Spleen (tissue), 11 donors: ENCODE measurements around the gene SLC25A28. TPM values are rescaled to one million over a fixed set of nuclear protein-coding genes. Genes with fewer than 3 reads are reported as not detected.
A peak's percentile ranks its signal among the peaks of the same experiment; 100 is the strongest.

Experiments used
- DNase-seq: peaks from one replicate; pipeline ENCODE4 v3.0.0-alpha.2; 2020
- H3K27ac ChIP-seq, 8 donors: fragments of 200-600 bp; sonication (generic) in 7 of 8; 1 replicate in 4 of 8; 2 replicates in 4 of 8; pipeline versions ENCODE4 v1.5.0 to v1.8.0; 2016 to 2021; ENCODE audit warnings: inconsistent platforms in 4 of 8, mild to moderate bottlenecking in 4 of 8, moderate library complexity in 1 of 8
- H3K27me3 ChIP-seq, 7 donors: fragments of 200-600 bp; sonication (generic) in 6 of 7; replicated peaks in 1 of 7; 1 replicate in 4 of 7; 2 replicates in 3 of 7; pipeline versions ENCODE4 v1.5.0 to v1.8.0; 2016 to 2021; ENCODE audit warnings: inconsistent platforms in 3 of 7, mild to moderate bottlenecking in 1 of 7
- H3K36me3 ChIP-seq, 6 donors: fragments of 200-600 bp; sonication (generic) in 5 of 6; 1 replicate in 4 of 6; 2 replicates in 2 of 6; pipeline versions ENCODE4 v1.5.0 to v1.8.0; 2016 to 2021; ENCODE audit warnings: inconsistent platforms in 2 of 6
- H3K4me1 ChIP-seq, 6 donors: fragments of 200-600 bp; sonication (generic) in 5 of 6; 1 replicate in 3 of 6; 2 replicates in 3 of 6; pipeline versions ENCODE4 v1.5.0 to v1.8.0; 2016 to 2021; ENCODE audit warnings: inconsistent platforms in 3 of 6
- H3K4me3 ChIP-seq, 8 donors: fragments of 200-600 bp; sonication (generic) in 7 of 8; 1 replicate in 4 of 8; 2 replicates in 4 of 8; pipeline versions ENCODE4 v1.5.0 to v1.8.0; 2016 to 2021; ENCODE audit warnings: inconsistent platforms in 4 of 8, mild to moderate bottlenecking in 4 of 8, moderate library complexity in 2 of 8
- H3K9me3 ChIP-seq, 8 donors: fragments of 200-600 bp; sonication (generic) in 7 of 8; 1 replicate in 4 of 8; 2 replicates in 4 of 8; pipeline versions ENCODE4 v1.5.0 to v1.8.0; 2016 to 2021; ENCODE audit warnings: inconsistent platforms in 4 of 8
- CTCF ChIP-seq, 11 experiments: fragments of 200-600 bp in 7 of 11; fragments of 450-650 bp in 4 of 11; sonication (generic) in 4 of 11; IDR thresholded peaks in 8 of 11; conservative IDR thresholded peaks in 3 of 11; 1 replicate in 7 of 11; 2 replicates in 4 of 11; pipeline versions ENCODE4 v1.4.0 to v1.8.0; 2016 to 2021; ENCODE audit warnings: antibody characterized with exemption in 11 of 11, inconsistent platforms in 4 of 11, mild to moderate bottlenecking in 1 of 11
- POLR2A ChIP-seq, 3 donors: fragments of 450-650 bp; IDR thresholded peaks; one replicate each; pipeline ENCODE4 v1.5.1; 2017; ENCODE audit warnings: antibody characterized with exemption in 3 of 3, mild to moderate bottlenecking in 1 of 3
- POLR2AphosphoS5 ChIP-seq, 3 donors: sonication (generic); formaldehyde crosslinking; IDR thresholded peaks; one replicate each; pipeline ENCODE4 v1.5.1; 2017; ENCODE audit warnings: antibody characterized with exemption in 3 of 3
- WGBS, 5 donors: extraction: QIAGEN DNeasy Blood & Tissue Kit in 3 of 5; methylation state at CpG; one replicate each; pipeline versions ENCODE4 v1.1.5 to v1.1.7; 2013 to 2018; 5-methylcytosine and 5-hydroxymethylcytosine counted together
- intact Hi-C: fragments of 100-400 bp; cut with DNase I; formaldehyde crosslinking; loops from one replicate; pipeline ENCODE4 v1.15.0; 2023; ENCODE audit warnings: low total_unique reads
- polyA plus RNA-seq, 3 donors: library from polyadenylated mRNA; stranded (reverse); fragments of 200-250 nt; gene quantifications; one replicate each; pipeline ENCODE4 v1.2.1, GENCODE V29; 2013
- total RNA-seq, 7 donors: library from RNA; depleted of rRNA in 3 of 7; stranded (reverse); fragments of >200 nt in 3 of 7; fragmentation: NEBNext Ultra II Directional in 4 of 7; extraction: Animal tissue kit (Norgen Biotek cat#: 25700) in 4 of 7; gene quantifications; one replicate each; pipeline versions ENCODE4 v1.1.0 to v1.2.1, GENCODE V29; 2016 to 2021
- donor health status: healthy with polysubstance abuse.
- donor health status: DM: no; HTN: no; CAD: no; lungs with moderate emphysema.
- donor health status: DM: no; HTN: no; CAD: no.
- donor health status: Bipolar disorder and iron deficiency.
- donor health status: healthy.
- donor health status: DM: no; HTN: no; CAD: no.
- donor health status: DM: yes; HTN: yes; CAD: no.

The SLC25A28 gene
- total and polyA plus RNA-seq, 10 donors: 33.9 to 120 (median 56.3) TPM

DNA sequence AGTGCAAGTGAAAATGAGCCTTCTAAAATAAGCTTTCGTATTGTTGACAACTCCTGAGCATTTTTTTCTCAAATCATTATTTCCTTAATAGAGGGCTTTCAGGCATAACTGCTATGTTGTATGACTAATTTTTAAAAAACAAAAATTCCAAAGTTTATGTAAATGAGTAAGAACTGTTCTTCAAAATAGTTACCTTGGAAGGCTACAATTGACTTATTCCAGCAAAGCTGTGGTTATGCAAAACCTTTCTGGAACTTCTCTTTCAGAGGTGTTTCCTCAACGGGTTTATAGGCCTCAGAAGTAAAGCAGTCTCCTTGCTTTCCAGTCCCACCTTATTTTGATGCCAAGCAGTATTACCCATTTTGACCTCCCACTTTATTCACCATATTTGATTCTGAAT is 2.5 kb downstream of the SLC25A28 start:
- no peak for DNase-seq
- TF ChIP-seq CTCF (IDR thresholded peaks at IDR 0.05 in 8 of 11, conservative IDR thresholded peaks at IDR 0.05 in 3 of 11): no peak
- no peak for TF ChIP-seq POLR2A (IDR thresholded peaks at IDR 0.05)
- no peak for TF ChIP-seq POLR2AphosphoS5 (IDR thresholded peaks at IDR 0.05)
- H3K4me1 ChIP-seq: peaks cover 27 to 77% (median 58%) of the 10 kb centered on the region in 6 donors
- 38 to 50% (median 43%) methylated on average over 2 of the region's 2 CpGs for WGBS, 5 donors
- H3K27ac ChIP-seq: peak overlapping the region in 7 of 8 donors; percentile 91 to 100 (median 99)
- peak overlapping the region in 5 of 8 donors; percentile 3 to 93 (median 85) for H3K4me3 ChIP-seq
- intact Hi-C loops: loop anchor here (5.0 to 10.0 kb wide), 2 partner anchors 97 to 180 kb away; no protein-coding TSS in a partner anchor
- H3K27me3 ChIP-seq: no peaks in the 10 kb centered on the region
- peaks cover 0 to 37% (median 13%) of the 10 kb centered on the region in 6 donors for H3K36me3 ChIP-seq
- H3K9me3 ChIP-seq: no peaks in the 10 kb centered on the region

DNA sequence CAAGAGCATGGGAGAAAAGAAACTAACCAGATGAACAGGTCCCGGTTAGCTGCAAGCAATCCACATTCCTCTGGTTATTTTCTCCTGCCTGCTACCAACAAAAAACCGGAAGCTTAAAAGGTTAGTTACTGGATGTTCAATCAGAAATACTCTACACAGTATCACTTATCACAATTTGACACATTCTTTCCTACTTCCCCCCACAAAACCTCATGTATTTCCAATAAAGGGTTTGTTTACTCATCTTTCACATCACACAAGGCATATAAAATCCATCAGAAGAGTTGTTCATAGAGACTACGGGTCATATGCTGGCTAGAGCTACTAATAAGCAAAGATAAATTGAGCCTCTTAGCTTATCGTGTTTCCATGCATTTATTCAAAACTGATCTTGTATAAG is 4.8 kb downstream of the SLC25A28 start:
- H3K4me1 ChIP-seq: peaks cover 21 to 86% (median 59%) of the 10 kb centered on the region in 6 donors
- H3K27me3 ChIP-seq: no peaks in the 10 kb centered on the region
- WGBS, 5 donors: 37 to 62% (median 47%) methylated on average over 4 of the region's 4 CpGs
- H3K9me3 ChIP-seq: no peaks in the 10 kb centered on the region
- no peak overlapping the region for H3K4me3 ChIP-seq
- peaks cover 0 to 58% (median 26%) of the 10 kb centered on the region in 6 donors for H3K36me3 ChIP-seq
- intact Hi-C loops: loop anchor here (5.0 to 10.0 kb wide), 2 partner anchors 99 to 178 kb away; no protein-coding TSS in a partner anchor
- no peak for DNase-seq
- no peak for TF ChIP-seq CTCF (IDR thresholded peaks at IDR 0.05 in 8 of 11, conservative IDR thresholded peaks at IDR 0.05 in 3 of 11)
- TF ChIP-seq POLR2A (IDR thresholded peaks at IDR 0.05): no peak
- TF ChIP-seq POLR2AphosphoS5 (IDR thresholded peaks at IDR 0.05): no peak
- H3K27ac ChIP-seq: peak overlapping the region in 1 of 8 donors; percentile 20

DNA sequence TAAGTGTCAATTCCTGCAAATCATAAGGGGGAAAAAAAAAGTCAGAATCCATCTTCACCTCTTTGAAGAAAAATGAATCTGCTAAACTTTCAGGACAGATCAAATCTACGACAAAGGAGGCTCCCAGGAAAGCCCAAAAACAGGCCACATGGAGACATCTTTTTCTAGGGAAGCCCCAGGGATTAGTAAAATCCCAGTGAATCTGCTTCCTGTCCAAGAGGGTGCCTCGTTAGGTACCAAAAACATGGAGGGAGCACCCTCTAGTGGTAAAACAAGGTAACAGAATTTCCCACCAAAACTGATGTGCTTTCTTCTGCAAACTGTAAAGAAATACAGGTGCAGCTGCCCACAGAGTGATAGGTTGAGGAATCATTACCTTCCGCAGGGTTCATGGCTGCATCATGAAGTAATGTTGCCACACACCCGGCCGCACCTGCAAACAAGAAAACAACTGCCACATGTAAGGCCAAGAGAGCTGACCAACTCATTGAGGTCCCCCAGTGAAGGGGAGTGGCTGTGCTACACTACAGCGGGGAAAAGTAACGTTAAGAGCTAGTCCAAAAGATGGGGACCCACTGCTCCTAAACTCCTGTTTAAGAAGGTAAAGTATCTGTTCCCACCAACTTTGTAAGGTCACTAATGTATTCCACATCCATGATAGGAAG is 7.9 kb downstream of the SLC25A28 start:
- DNase-seq: no peak
- no peaks in the 10 kb centered on the region for H3K27me3 ChIP-seq
- WGBS, 5 donors: 24 to 39% (median 32%) methylated on average over 7 of the region's 7 CpGs
- intact Hi-C loops: loop anchor here (5.0 to 10.0 kb wide), 3 partner anchors 50 to 220 kb away; no protein-coding TSS in a partner anchor
- peaks cover 6 to 62% (median 36%) of the 10 kb centered on the region in 6 donors for H3K4me1 ChIP-seq
- TF ChIP-seq CTCF (IDR thresholded peaks at IDR 0.05 in 8 of 11, conservative IDR thresholded peaks at IDR 0.05 in 3 of 11) (peak; percentile 56 to 86 (median 78)), POLR2A (IDR thresholded peaks at IDR 0.05) (no peak), POLR2AphosphoS5 (IDR thresholded peaks at IDR 0.05) (no peak)
- H3K27ac ChIP-seq: peak overlapping the region in 3 of 8 donors; percentile 0 to 31 (median 31)
- H3K9me3 ChIP-seq: no peaks in the 10 kb centered on the region
- peaks cover 0 to 84% (median 34%) of the 10 kb centered on the region in 6 donors for H3K36me3 ChIP-seq
- no peak overlapping the region for H3K4me3 ChIP-seq

GRCh38 chr10:99611326-99611725 is 8.9 kb downstream of the SLC25A28 start:
- Histone ChIP-seq H3K9me3 (no peaks in the 10 kb centered on the region), H3K27me3 (no peaks in the 10 kb centered on the region), H3K36me3 (peaks cover 0 to 81% (median 34%) of the 10 kb centered on the region in 6 donors), H3K4me1 (peaks cover 0 to 52% (median 27%) of the 10 kb centered on the region in 6 donors), H3K27ac (peak overlapping the region in 3 of 8 donors; percentile 0 to 31 (median 31)), H3K4me3 (no peak overlapping the region)
- TF ChIP-seq POLR2A (IDR thresholded peaks at IDR 0.05) (no peak), CTCF (IDR thresholded peaks at IDR 0.05 in 8 of 11, conservative IDR thresholded peaks at IDR 0.05 in 3 of 11) (no peak), POLR2AphosphoS5 (IDR thresholded peaks at IDR 0.05) (no peak)
- intact Hi-C loops: loop anchor here (5.0 to 10.0 kb wide), 3 partner anchors 49 to 219 kb away; no protein-coding TSS in a partner anchor
- 28 to 60% (median 35%) methylated on average over 4 of the region's 4 CpGs for WGBS, 5 donors
- DNase-seq: no peak
